Measurements from ENCODE around the gene SLC35G3. TPM values are rescaled to one million over a fixed set of nuclear protein-coding genes. Genes with fewer than 3 reads are reported as not detected.

SLC35G3 gene
- total RNA-seq, 1 experiment from 2014 or later, result not detected

- Histone ChIP-seq H3K4me2 (ENCODE audit: insufficient read depth, insufficient read length, low read length) (no peak overlapping the region), H3K56ac (ENCODE audit: insufficient read length, low read depth, low read length) (no peak overlapping the region), H3K4ac (ENCODE audit: low read depth, low read length) (no peak overlapping the region), H3K79me1 (ENCODE audit: insufficient read depth, low read depth, low read length, poor library complexity, severe bottlenecking) (no peaks in the 10 kb centered on the region), H3K23me2 (ENCODE audit: insufficient read length, low read depth, low read length, poor library complexity, severe bottlenecking) (no peaks in the 10 kb centered on the region), H3T11ph (ENCODE audit: low read length) (no peak overlapping the region), H3K4me1 (ENCODE audit: insufficient read depth, low read length) (no peaks in the 10 kb centered on the region), H2BK15ac (ENCODE audit: low read depth, low read length) (no peak overlapping the region), H4K91ac (ENCODE audit: insufficient read length, low read depth, low read length) (no peak overlapping the region), H2BK5ac (ENCODE audit: insufficient read length, low read length) (no peak overlapping the region), H4K8ac (replicated peaks; ENCODE audit: insufficient read length, low read depth, low read length) (no peak overlapping the region), H3K18ac (ENCODE audit: insufficient read length, low read depth, low read length) (no peak overlapping the region), H2BK120ac (ENCODE audit: low read depth, low read length, poor library complexity, severe bottlenecking) (no peak overlapping the region), H3K23ac (ENCODE audit: insufficient read length, low read depth, low read length) (no peak overlapping the region), H3K14ac (ENCODE audit: insufficient read depth, low read length) (no peak overlapping the region), H3K27ac (ENCODE audit: insufficient read length, low read depth, low read length) (no peak overlapping the region), H4K20me1 (ENCODE audit: control insufficient read depth, insufficient read depth, insufficient read length) (no peaks in the 10 kb centered on the region), H4K5ac (ENCODE audit: insufficient read length, low read depth, low read length) (no peak overlapping the region), H3K27me3 (ENCODE audit: insufficient read depth, low read length) (no peaks in the 10 kb centered on the region), H2BK12ac (ENCODE audit: insufficient read length, low read depth, low read length) (no peak overlapping the region), H3K9ac (ENCODE audit: extremely low read depth, insufficient read length, low read length) (no peak overlapping the region), H2AK5ac (ENCODE audit: insufficient read length, low read length) (no peak overlapping the region), H3K79me2 (ENCODE audit: insufficient read depth, low read length) (no peaks in the 10 kb centered on the region), H2BK20ac (ENCODE audit: low read depth, low read length, poor library complexity, severe bottlenecking) (no peak overlapping the region), H2AFZ (ENCODE audit: low read length) (no peak overlapping the region), H3K9me3 (ENCODE audit: control insufficient read depth, low read depth, low read length) (no peaks in the 10 kb centered on the region)
- Mint-ChIP-seq H3K4me3 (no peak overlapping the region), H3K4me1 (no peaks in the 10 kb centered on the region), H3K36me3 (ENCODE audit: insufficient read depth in 1 of 3, low read depth in 3 of 3) (peaks cover 0 to under 1% (median 0%) of the 10 kb centered on the region in 3 experiments; a peak in 3 of 7 replicates), H3K27ac (no peak overlapping the region), H3K27me3 (ENCODE audit: low read depth) (peaks cover 6% of the 10 kb centered on the region), H3K9me3 (peaks cover 7 to 10% of the 10 kb centered on the region in 2 experiments; a peak in 3 of 5 replicates)
- DNase-seq, result no peak
- TF ChIP-seq CTCF (conservative IDR thresholded peaks at IDR 0.05), result no peak
- no CpG with 5 or more reads among the region's 3 CpGs for WGBS (ENCODE audit: extremely low coverage, insufficient read length, low lambda C conversion rate)
Measured at GRCh38 chr17:35189291-35189690, 4.9 kb downstream of the SLC35G3 start.

All from H9 (cell line).